K562 (cell line): Measurements from ENCODE around the gene MAP1A. TPM values are rescaled to one million over a fixed set of nuclear protein-coding genes. Genes with fewer than 3 reads are reported as not detected.

Experiments used
- ATAC-seq: fragments of 200-7000 bp; cut with Tn5 transposase; 3 replicates; pipeline ENCODE4 v1.9.1; 2020; ENCODE audit warnings: moderate library complexity
- BruUV-seq: library from RNA; stranded (reverse); fragments of 400-500 nt; replicated peaks from 2 replicates; lab custom pipeline; 2021; lab: Mats Ljungman, UMichigan
- CTCF ChIA-PET: fragments of 300-600 bp; formaldehyde crosslinking; extraction: SDS; loops from one replicate; lab custom pipeline; 2021; ENCODE audit warnings: low intra/inter-chr PET ratio; lab: Yijun Ruan, JAX
- POLR2A ChIA-PET: fragments of 300-600, 350-650 bp; sonication (Branson Sonifier 250); formaldehyde crosslinking; extraction: SDS; loops from one replicate; lab custom pipeline; 2021; ENCODE audit warnings: antibody characterized with exemption, inconsistent platforms; lab: Yijun Ruan, JAX
- DNase-seq, 4 experiments: peaks; one replicate each; pipeline versions ENCODE4 v3.0.0 to v3.0.0-alpha.2; 2011 to 2018; ENCODE audit warnings: low spot score in 3 of 4, mixed read lengths in 3 of 4; ENCODE audit errors: extremely low read depth in 1 of 4
- FAIRE-seq: peaks from 2 replicates; lab custom pipeline; 2011; peaks lifted over from hg19 to GRCh38; lab: Jason Lieb, UNC
- H2AFZ ChIP-seq: 2 replicates; pipeline ENCODE4 v1.6.0; 2011; ENCODE audit warnings: low read depth, low read length, control low read depth, inconsistent platforms
- H3K27ac ChIP-seq: fragments of 200-600 bp; 3 replicates; pipeline ENCODE4 v1.8.0; 2011; ENCODE audit warnings: low read depth, mild to moderate bottlenecking, control low read depth, inconsistent platforms, low read length, moderate library complexity, mixed read lengths; ENCODE audit errors: extremely low read depth
- H3K27me3 ChIP-seq, 2 experiments: fragments of 300-600 bp in 1 of 2; 2 replicates in 1 of 2; 3 replicates in 1 of 2; pipeline versions ENCODE4 v1.6.0 to v1.8.0; 2011; ENCODE audit warnings: inconsistent platforms in 2 of 2, low read length in 2 of 2, mild to moderate bottlenecking in 1 of 2, mixed read lengths in 1 of 2, moderate library complexity in 1 of 2; ENCODE audit not compliant: control insufficient read depth in 2 of 2, insufficient read depth in 2 of 2
- H3K36me3 ChIP-seq: fragments of 300-600 bp; 3 replicates; pipeline ENCODE4 v1.8.0; 2011; ENCODE audit warnings: mild to moderate bottlenecking, low read length, inconsistent platforms; ENCODE audit not compliant: control insufficient read depth, insufficient read depth
- H3K4me1 ChIP-seq, 2 experiments: fragments of 200-600 bp in 1 of 2; replicated peaks in 1 of 2; 2 replicates in 1 of 2; 3 replicates in 1 of 2; pipeline versions ENCODE4 v1.5.1 to v1.8.0; 2011; ENCODE audit warnings: inconsistent platforms in 2 of 2, low read length in 2 of 2, mild to moderate bottlenecking in 1 of 2, mixed read lengths in 1 of 2, moderate library complexity in 1 of 2; ENCODE audit not compliant: control insufficient read depth in 2 of 2, insufficient read depth in 2 of 2
- H3K4me2 ChIP-seq: 2 replicates; pipeline ENCODE4 v1.6.1; 2011; ENCODE audit warnings: low read length, control low read depth, inconsistent platforms, mixed read lengths; ENCODE audit not compliant: insufficient read depth
- H3K4me3 ChIP-seq: fragments of 200-600 bp; sonication (generic), shearing (Covaris generic); 2 replicates; pipeline ENCODE4 v1.5.1; 2016; ENCODE audit warnings: control low read depth, inconsistent platforms
- H3K79me2 ChIP-seq: fragments of 200-600 bp; 3 replicates; pipeline ENCODE4 v1.8.0; 2011; ENCODE audit warnings: low read length, inconsistent platforms; ENCODE audit not compliant: control insufficient read depth, insufficient read depth
- H3K9ac ChIP-seq, 2 experiments: 2 replicates each; pipeline versions ENCODE4 v1.6.0 to v1.6.1; 2011; ENCODE audit warnings: low read depth in 2 of 2, low read length in 2 of 2, control low read depth in 1 of 2, inconsistent platforms in 1 of 2, mild to moderate bottlenecking in 1 of 2, mixed read lengths in 1 of 2; ENCODE audit not compliant: insufficient read depth in 1 of 2
- H3K9me1 ChIP-seq: one replicate; pipeline ENCODE4 v1.6.0; 2011; ENCODE audit warnings: inconsistent platforms, mild to moderate bottlenecking, low read length, moderate library complexity; ENCODE audit not compliant: control insufficient read depth, insufficient read depth
- H3K9me3 ChIP-seq: replicated peaks from 2 replicates; pipeline ENCODE4 v1.5.1; 2011; ENCODE audit warnings: low read depth, low read length, inconsistent platforms; ENCODE audit not compliant: control insufficient read depth, insufficient read depth
- H4K20me1 ChIP-seq: replicated peaks from 2 replicates; pipeline ENCODE4 v1.6.1; 2011; ENCODE audit warnings: low read length, inconsistent platforms, mixed read lengths; ENCODE audit not compliant: control insufficient read depth, insufficient read depth
- ARID3B ChIP-seq: fragments of 250-450 bp; sonication (Bioruptor Pico); IDR thresholded peaks from 2 replicates; pipeline ENCODE4 v1.4.0; 2020; ENCODE audit warnings: borderline replicate concordance
- CBX5 ChIP-seq: IDR thresholded peaks from 2 replicates; pipeline ENCODE4 v1.6.1; 2014; ENCODE audit warnings: low read depth, borderline replicate concordance
- CCNT2 ChIP-seq: IDR thresholded peaks from 2 replicates; pipeline ENCODE4 v1.6.1; 2011; ENCODE audit warnings: borderline replicate concordance, low read depth, mild to moderate bottlenecking, moderate library complexity, mixed read lengths, low read length; ENCODE audit not compliant: insufficient read length; ENCODE audit errors: extremely low read depth
- CHD4 ChIP-seq: fragments of 200-600 bp; sonication (generic); IDR thresholded peaks from 3 replicates; pipeline ENCODE4 v1.6.1; 2012; ENCODE audit warnings: low read depth, mild to moderate bottlenecking, mixed read lengths, low read length, inconsistent platforms; ENCODE audit not compliant: insufficient read depth, insufficient replicate concordance, poor library complexity, severe bottlenecking
- ETV6 ChIP-seq, 3 experiments: fragments of 150-350 bp in 1 of 3; sonication (generic) in 1 of 3; formaldehyde crosslinking in 1 of 3; IDR thresholded peaks; 2 replicates each; pipeline versions ENCODE4 v1.6.1 to v1.8.0; 2014 to 2022; ENCODE audit warnings: borderline replicate concordance in 2 of 3, low read depth in 2 of 3, antibody characterized with exemption in 1 of 3, low read length in 1 of 3, mild to moderate bottlenecking in 1 of 3, missing genetic modification reagents in 1 of 3
- MAFF ChIP-seq: IDR thresholded peaks from 2 replicates; pipeline ENCODE4 v1.6.1; 2012; ENCODE audit warnings: low read length, improper control_type of control experiment
- MEF2A ChIP-seq: IDR thresholded peaks from 2 replicates; pipeline ENCODE4 v1.6.1; 2011; ENCODE audit warnings: low read depth, mild to moderate bottlenecking, low read length, moderate library complexity; ENCODE audit not compliant: control insufficient read depth
- SMARCE1 ChIP-seq: fragments of 450-650 bp; IDR thresholded peaks from 2 replicates; pipeline ENCODE4 v1.7.1; 2016; ENCODE audit warnings: mild to moderate bottlenecking
- SNAPC5 ChIP-seq: fragments of 250-450 bp; sonication (Bioruptor Pico); IDR thresholded peaks from 2 replicates; pipeline ENCODE4 v1.8.0; 2021; ENCODE audit warnings: moderate library complexity, mild to moderate bottlenecking, inconsistent platforms
- SREBF2 ChIP-seq: sonication (generic); formaldehyde crosslinking; IDR thresholded peaks from 2 replicates; pipeline ENCODE4 v1.4.0; 2020; ENCODE audit warnings: mild to moderate bottlenecking, missing genetic modification reagents
- TAF9B ChIP-seq: fragments of 450-650 bp; IDR thresholded peaks from 2 replicates; pipeline ENCODE4 v1.6.1; 2018; ENCODE audit warnings: mild to moderate bottlenecking; ENCODE audit not compliant: partially characterized antibody
- TFAP4 ChIP-seq: sonication (generic); formaldehyde crosslinking; IDR thresholded peaks from 2 replicates; pipeline ENCODE4 v1.8.0; 2022; ENCODE audit warnings: missing genetic modification reagents, mild to moderate bottlenecking, moderate library complexity, borderline replicate concordance
- ZBTB7A ChIP-seq: IDR thresholded peaks from 2 replicates; pipeline ENCODE4 v1.6.1; 2011; ENCODE audit warnings: low read depth, mild to moderate bottlenecking, low read length, moderate library complexity, borderline replicate concordance; ENCODE audit not compliant: control insufficient read depth
- ZNF174 ChIP-seq: fragments of 250-450 bp; sonication (Bioruptor Pico); IDR thresholded peaks from 2 replicates; pipeline ENCODE4 v1.4.0; 2020; ENCODE audit warnings: mild to moderate bottlenecking
- ZNF253 ChIP-seq: fragments of 250-450 bp; sonication (Bioruptor Pico); conservative IDR thresholded peaks from 2 replicates; pipeline ENCODE4 v1.6.1; 2021; ENCODE audit warnings: mild to moderate bottlenecking
- ZNF280A ChIP-seq: fragments of 450-650 bp; IDR thresholded peaks from 2 replicates; pipeline ENCODE4 v1.6.1; 2018; ENCODE audit warnings: mild to moderate bottlenecking, low read depth; ENCODE audit not compliant: partially characterized antibody
- ZNF511 ChIP-seq: sonication (generic); formaldehyde crosslinking; IDR thresholded peaks from 2 replicates; pipeline ENCODE4 v1.8.0; 2022; ENCODE audit warnings: mild to moderate bottlenecking, missing genetic modification reagents
- WGBS: fragments of 100-300 bp; shearing (Covaris generic); methylation state at CpG from one replicate; pipeline ENCODE4 v1.1.6; 2016; ENCODE audit warnings: low coverage, mixed read lengths; ENCODE audit not compliant: insufficient coverage; ENCODE audit errors: missing lambda C conversion rate; 5-methylcytosine and 5-hydroxymethylcytosine counted together
- in situ Hi-C: fragments of 300-500 bp; cut with MboI; formaldehyde crosslinking; loops from 4 replicates; pipeline ENCODE4 v1.15.0; 2018; ENCODE audit warnings: inconsistent platforms, mixed read lengths
- intact Hi-C: fragments of 100-400 bp; cut with micrococcal nuclease; formaldehyde crosslinking; loops from 2 replicates; pipeline ENCODE4 v1.14.2; 2022
- polyA plus RNA-seq, 8 experiments: library from polyadenylated mRNA; depleted of rRNA in 4 of 8; stranded (reverse) in 5 of 8; unstranded in 3 of 8; fragments of >200 nt; fragmentation: Nextera tagmentation in 2 of 8; fragmentation: Illumina TruSeq in 1 of 8; extraction: Ambion mirVana in 2 of 8; extraction: Trizol in 1 of 8; gene quantifications; 2 replicates each; pipeline versions ENCODE4 v1.2.1 to v1.2.3, GENCODE V29; 2011 to 2014; ENCODE audit warnings: inconsistent platforms in 1 of 8, missing spikeins in 1 of 8
- total RNA-seq, 7 experiments: library from RNA; depleted of rRNA in 6 of 7; stranded (reverse); fragments of >200 nt in 6 of 7; fragmentation: Illumina TruSeq in 2 of 7; extraction: Trizol in 2 of 7; gene quantifications; 2 replicates each; pipeline versions ENCODE4 v1.2.1 to v1.2.3, GENCODE V29; 2011 to 2021; ENCODE audit warnings: low replicate concordance in 1 of 7

MAP1A gene
- total and polyA plus RNA-seq, 9 of the 15 experiments (the other 6 are each of a cell fraction or from before 2014, with no cell fraction given), result 2.0 to 20.3 (median 7.3) TPM

GRCh38 chr15:43469867-43470266 is 47.5 kb upstream of the MAP1A start:
- H3K9me1 ChIP-seq, result peaks cover 3% of the 10 kb centered on the region
- peak; percentile 93 for ATAC-seq
- H3K36me3 ChIP-seq, result peaks cover 60% of the 10 kb centered on the region
- H3K4me2 ChIP-seq, result peak overlapping the region; percentile 21; the same call in 1 of the 2 replicates
- H3K4me3 ChIP-seq, result no peak overlapping the region
- BruUV-seq, result no TSS peak
- intact Hi-C loops, result no loop called here
- 25% methylated on average over 3 of the region's 3 CpGs for WGBS
- H3K79me2 ChIP-seq, result no peaks in the 10 kb centered on the region
- H3K9me3 ChIP-seq, result no peaks in the 10 kb centered on the region
- H2AFZ ChIP-seq, result no peak overlapping the region
- CTCF ChIA-PET, result no interaction called here
- no peaks in the 10 kb centered on the region; the same call in 1 of the 2 replicates for H4K20me1 ChIP-seq
- peak overlapping the region; percentile 59 for H3K27ac ChIP-seq
- FAIRE-seq, result peak; percentile 78
- in situ Hi-C loops, result no loop called here
- peaks cover 4 to 14% of the 10 kb centered on the region in 2 experiments; a peak in 3 of 5 replicates for H3K4me1 ChIP-seq
- peak; percentile 65 to 80 (median 72) for DNase-seq
- H3K27me3 ChIP-seq, result no peaks in the 10 kb centered on the region
- POLR2A ChIA-PET, result interaction anchor here (0.7 to 1.4 kb wide), 6 partner anchors 10 to 52 kb away, joined by 3 to 4 read pairs (median 4); no protein-coding TSS in a partner anchor
- H3K9ac ChIP-seq, result peak overlapping the region in 1 of 2 experiments; percentile 38; a peak in 1 of 4 replicates
- TF ChIP-seq CHD4 (no peak), CCNT2 (peak; percentile 16), ETV6 (IDR thresholded peaks at IDR 0.05; ENCODE audit: borderline replicate concordance in 1 of 2, low read depth in 2 of 2, low read length in 1 of 2) (no peak), ETV6 (CRISPR knock-in tag; IDR thresholded peaks at IDR 0.05; ENCODE audit: borderline replicate concordance) (no peak), ZNF174 (no peak), ARID3B (CRISPR knock-in tag) (no peak), TFAP4 (CRISPR knock-in tag) (no peak), ZNF253 (CRISPR knock-in tag) (no peak), MAFF (no peak), SMARCE1 (peak; percentile 84), ZNF280A (no peak), TAF9B (no peak), MEF2A (no peak), SNAPC5 (no peak), ZNF511 (CRISPR knock-in tag) (no peak), CBX5 (no peak), SREBF2 (no peak), ZBTB7A (no peak)
